Activated naive CD4-positive, alpha-beta T cell treated with anti-CD3 and anti-CD28 coated beads, Interleukin-2, amount 50 U/mL, for 72 hours (primary cell): ENCODE results near the gene TOP2A. TPM values are rescaled to one million over a fixed set of nuclear protein-coding genes. Genes with fewer than 3 reads are reported as not detected.

Source experiments
- ATAC-seq, 2 donors: fragments of 150-1000 bp; cut with Tn5 transposase; 2 replicates each; pipeline ENCODE4 v1.10.0; 2021; ENCODE audit warnings: mild to moderate bottlenecking in 2 of 2, moderate library complexity in 2 of 2
- DNase-seq, 2 donors: peaks; one replicate each; pipeline ENCODE4 v3.0.0; 2021 to 2022; ENCODE audit warnings: low spot score in 2 of 2
- H3K27ac Mint-ChIP-seq, 2 donors: one replicate each; pipeline ENCODE4 v1.8.0; 2022; ENCODE audit warnings: mild to moderate bottlenecking in 2 of 2, mixed read lengths in 2 of 2
- H3K36me3 Mint-ChIP-seq, 2 donors: one replicate each; pipeline ENCODE4 v1.8.0; 2022; ENCODE audit warnings: mixed read lengths in 2 of 2
- H3K9me3 Mint-ChIP-seq, 2 donors: one replicate each; pipeline ENCODE4 v1.8.0; 2022; ENCODE audit warnings: mixed read lengths in 2 of 2
- total RNA-seq, 2 donors: library from RNA; stranded (reverse); gene quantifications; one replicate each; pipeline ENCODE4 v1.2.3, GENCODE V29; 2022

TOP2A gene
- total RNA-seq, 2 donors from 2014 or later, result 283 to 508 TPM

DNA sequence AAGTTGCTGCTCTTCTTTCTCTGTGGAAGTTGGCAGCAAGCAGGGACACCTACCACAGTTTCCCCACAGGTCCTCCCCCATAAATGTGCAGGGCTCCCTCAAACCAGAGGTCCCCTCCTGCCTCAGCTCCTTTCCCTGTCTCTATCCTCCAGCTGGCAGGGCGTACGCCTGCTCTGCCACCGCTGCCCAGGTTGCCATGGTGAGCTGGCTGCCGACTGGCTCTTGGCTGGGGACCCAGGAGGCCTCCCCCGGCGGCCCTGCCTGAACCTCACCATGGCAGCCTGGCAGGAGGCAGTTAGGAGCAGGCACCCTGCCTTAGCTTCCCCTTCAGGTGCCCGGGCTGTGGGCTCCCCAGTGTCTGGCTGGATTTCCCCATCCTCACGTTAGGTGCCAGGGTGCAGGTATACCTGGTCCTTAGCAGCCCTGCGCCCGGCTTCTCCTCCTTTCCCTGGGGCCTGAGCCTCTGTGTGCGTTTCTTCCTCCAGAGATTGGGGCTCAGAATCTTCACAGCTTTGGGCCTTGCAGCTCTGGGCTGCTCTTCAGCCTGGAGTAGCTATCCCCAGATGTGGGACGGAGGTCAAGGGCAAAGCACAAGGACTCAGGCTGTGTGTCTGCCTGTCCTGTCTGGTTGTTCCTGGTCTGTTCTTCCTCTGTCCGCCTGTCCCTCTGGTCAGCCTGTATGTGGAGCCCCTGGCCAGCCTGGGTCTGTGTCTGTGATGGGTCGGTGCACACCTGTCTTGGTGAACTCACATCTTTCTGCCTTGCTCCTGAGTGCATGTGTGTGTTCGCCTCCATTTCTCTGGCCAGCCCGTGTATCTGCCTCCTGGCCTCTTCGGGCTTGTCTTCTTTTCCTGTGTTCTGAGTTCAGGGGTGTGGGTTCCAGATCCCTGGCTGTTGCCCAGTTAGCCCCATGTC lies 68.9 kb downstream of the TOP2A start:
- no peaks in the 10 kb centered on the region for H3K36me3 Mint-ChIP-seq
- no peak for DNase-seq
- peak overlapping the region; percentile 0 to 81 for H3K27ac Mint-ChIP-seq
- no peaks in the 10 kb centered on the region for H3K9me3 Mint-ChIP-seq
- no peak for ATAC-seq

DNA sequence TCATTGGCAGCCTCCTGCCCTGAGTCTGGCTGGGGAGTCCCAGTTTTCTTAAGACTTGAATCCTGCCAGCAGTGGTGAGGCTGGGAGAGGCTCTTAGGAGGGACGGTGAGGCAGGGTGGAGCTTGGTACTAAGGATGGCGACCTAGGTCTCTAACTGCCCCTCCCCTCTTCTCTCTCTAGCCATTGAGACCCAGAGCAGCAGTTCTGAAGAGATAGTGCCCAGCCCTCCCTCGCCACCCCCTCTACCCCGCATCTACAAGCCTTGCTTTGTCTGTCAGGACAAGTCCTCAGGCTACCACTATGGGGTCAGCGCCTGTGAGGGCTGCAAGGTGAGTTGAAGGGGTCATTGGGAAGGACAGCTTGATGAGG lies 69.6 kb downstream of the TOP2A start:
- Mint-ChIP-seq H3K36me3 (peaks cover 0 to 2% of the 10 kb centered on the region in 2 donors), H3K9me3 (no peaks in the 10 kb centered on the region), H3K27ac (no peak overlapping the region)
- ATAC-seq (no peak), DNase-seq (no peak)

DNA sequence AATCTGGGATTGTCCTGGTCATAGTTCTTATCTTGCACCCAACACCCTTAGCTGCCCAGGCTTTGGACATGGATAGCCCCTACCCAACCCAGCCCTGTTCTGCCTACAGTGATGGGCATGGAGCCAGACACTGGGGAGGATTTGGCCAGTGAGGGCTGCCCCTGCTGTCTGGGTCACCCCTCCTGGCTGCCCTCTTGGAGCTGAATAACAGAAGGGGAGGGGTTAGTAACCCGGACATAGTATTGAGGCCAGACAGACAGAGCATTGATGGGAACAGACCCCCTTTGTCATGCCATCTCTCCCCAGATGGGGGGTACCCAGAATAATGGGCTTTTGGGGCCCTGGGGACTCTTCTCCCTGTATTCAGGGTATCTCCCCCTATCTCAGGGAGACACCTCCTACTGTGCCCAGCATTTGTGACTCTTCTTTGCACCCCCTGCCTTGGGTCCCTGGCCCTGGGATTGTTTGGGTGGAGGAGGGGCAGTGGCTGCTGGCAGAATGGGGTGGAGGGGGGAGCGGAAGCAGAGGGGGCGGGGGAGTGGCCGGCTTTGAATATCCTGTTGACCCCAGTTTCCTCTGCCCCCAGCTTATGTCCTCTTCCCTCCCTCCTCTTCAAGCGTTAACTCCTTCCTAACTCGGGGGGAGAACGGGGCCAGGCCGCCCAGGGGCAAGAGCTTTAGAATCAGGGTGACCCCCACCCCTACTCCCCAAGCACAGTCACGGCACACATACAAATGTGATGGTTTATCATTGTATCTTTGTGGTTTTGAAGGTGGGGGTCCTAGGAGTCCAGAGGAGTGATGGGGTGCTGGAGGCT lies 70.2 kb downstream of the TOP2A start:
- ATAC-seq, result no peak
- no peaks in the 10 kb centered on the region for H3K9me3 Mint-ChIP-seq
- DNase-seq, result no peak
- H3K27ac Mint-ChIP-seq, result peak overlapping the region in 1 of 2 donors; percentile 42
- peaks cover 0 to 6% of the 10 kb centered on the region in 2 donors for H3K36me3 Mint-ChIP-seq

DNA sequence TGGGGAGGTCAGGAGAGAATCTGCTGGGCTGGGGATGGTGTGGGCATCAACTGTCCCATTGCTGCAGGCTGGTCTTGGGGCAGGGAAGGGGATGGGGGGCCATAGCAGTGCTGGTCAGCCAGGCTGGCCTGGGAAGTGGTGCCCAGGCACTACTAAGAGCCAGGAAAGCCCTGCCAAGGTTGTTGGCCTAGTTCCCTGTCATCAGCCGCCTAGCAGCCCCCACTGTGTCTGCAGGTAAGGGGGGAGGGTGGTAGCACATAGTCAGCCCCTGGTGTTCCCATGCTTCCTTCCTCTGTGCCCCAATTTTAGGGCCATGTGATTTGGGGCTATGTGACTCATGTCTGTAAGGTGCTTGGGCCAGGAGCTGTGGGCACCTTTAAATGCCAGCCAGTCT lies 70.9 kb downstream of the TOP2A start:
- DNase-seq (no peak), ATAC-seq (peak in 1 of 2 donors; percentile 27)
- H3K36me3 Mint-ChIP-seq, result peaks cover 0 to 6% of the 10 kb centered on the region in 2 donors
- peak overlapping the region in 1 of 2 donors; percentile 42 for H3K27ac Mint-ChIP-seq
- H3K9me3 Mint-ChIP-seq, result no peaks in the 10 kb centered on the region

DNA sequence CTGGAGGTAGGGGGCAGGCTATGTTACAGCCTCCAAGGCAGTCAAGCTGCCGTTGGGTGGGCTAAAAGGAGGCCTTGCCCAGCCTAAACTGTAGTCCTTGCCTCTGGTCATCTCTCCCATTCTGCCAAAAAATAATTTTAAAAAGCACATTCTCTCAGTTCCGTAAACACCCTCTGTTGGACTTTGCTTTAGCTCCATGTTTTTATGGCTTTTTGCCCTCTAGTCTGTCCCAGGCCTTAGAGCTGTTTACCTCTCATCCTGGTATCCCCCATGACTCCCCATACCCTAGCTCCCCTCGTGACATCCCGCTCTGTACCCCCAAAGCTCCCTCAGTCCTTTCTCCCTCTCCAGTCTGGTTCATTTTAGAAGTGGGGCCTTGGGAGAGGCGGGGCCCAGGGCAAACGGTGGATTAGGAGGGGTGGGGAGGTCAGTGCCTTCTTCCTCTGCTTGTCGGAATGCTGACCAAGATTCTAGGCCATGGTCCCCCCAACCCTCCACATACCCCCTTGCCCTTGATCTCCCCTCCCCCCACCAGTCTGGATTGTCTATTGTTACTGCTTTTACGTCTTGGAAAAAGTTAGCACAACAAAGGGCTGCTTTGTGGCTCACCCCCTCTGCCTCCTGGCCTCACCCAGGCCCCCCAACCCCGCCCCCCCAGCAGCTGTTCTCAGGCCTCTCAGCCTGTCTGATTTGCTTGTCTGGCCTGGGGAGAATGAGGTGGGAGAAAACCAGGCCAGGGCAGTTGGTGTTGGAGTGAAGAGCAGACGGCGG lies 71.5 kb downstream of the TOP2A start:
- Mint-ChIP-seq H3K36me3 (peaks cover 0 to 6% of the 10 kb centered on the region in 2 donors), H3K27ac (peak overlapping the region in 1 of 2 donors; percentile 42), H3K9me3 (no peaks in the 10 kb centered on the region)
- DNase-seq, result no peak
- ATAC-seq, result no peak

DNA sequence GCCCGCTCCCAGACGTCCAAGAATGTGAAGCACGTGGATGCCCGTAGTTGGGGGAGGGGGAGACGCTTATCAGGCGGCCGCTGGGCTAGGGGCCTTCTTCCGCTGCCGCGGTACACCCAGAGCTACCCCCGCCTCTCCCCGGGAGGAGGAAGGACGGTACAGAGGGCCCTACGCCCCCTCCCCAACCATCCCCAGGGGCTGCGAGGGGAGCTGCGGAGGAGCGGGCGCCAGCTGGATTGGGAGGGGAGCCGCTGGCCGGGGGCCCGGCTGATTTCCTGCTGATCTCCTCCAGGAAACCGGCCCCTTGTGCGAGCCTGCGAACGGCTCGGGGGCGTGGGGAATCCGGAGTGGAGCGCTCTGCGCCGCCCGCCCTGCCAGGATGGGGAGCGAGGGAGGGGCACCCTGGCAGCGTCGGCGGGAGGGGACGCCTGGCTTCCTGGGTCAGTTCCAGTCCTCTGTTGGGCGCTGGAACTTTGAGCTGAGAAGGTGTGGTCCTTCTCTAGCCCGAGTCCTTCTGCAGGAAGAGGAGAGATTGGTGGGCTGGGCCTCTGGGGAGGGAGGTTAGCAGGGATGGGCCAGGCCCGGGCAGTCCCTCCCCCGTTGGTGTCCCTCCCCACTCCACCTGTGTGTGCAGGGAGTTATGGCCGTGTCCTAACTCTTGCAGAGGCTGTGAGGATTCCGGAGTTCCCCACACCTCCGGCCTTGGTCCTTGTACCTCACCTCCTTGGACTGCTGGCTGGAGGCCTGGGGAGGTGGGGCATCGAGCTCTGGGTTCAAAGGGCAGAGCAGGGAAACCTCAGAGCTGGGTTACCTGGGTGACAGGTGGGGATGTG lies 72.3 kb downstream of the TOP2A start:
- H3K9me3 Mint-ChIP-seq, result no peaks in the 10 kb centered on the region
- DNase-seq (no peak), ATAC-seq (peak in 1 of 2 donors; percentile 14)
- H3K36me3 Mint-ChIP-seq, result peaks cover 0 to 6% of the 10 kb centered on the region in 2 donors
- no peak overlapping the region for H3K27ac Mint-ChIP-seq

DNA sequence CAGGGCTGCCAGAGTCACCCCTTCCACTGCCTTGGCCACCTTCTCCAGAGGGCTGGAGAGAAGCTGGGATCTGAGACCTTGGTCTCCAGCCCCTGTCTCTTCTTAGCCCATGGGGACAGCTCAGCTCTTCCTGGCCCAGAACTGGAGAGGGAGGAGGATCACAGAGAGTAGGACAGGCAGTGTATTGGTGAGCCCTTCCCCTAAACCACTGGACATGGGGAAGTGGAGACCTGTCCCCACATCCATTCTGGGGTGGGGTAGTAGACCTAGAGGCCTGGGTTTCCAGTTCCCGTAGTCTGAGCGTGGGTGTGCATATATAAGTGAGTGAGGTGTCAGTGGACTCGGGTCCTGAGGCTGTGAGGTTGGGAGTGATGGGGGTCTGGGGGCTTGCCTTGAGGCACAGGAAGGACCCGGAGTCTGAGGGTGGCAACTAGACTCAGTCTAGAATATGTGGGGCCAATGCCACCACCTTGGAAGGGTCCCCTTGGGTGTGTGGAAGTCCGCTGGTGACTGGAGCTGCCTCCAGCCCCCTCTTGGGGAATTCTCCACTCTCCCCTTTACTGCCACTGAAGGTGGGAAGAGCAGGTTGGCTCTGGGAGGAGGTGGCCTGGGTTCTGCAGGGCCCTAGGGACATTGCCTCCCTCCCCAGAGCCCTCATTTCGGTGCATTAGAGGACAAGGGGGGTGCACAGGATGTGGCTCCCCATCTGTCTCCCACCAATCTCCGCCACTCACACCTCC lies 73.1 kb downstream of the TOP2A start:
- no peaks in the 10 kb centered on the region for H3K9me3 Mint-ChIP-seq
- H3K27ac Mint-ChIP-seq, result no peak overlapping the region
- H3K36me3 Mint-ChIP-seq, result peaks cover 0 to 6% of the 10 kb centered on the region in 2 donors
- ATAC-seq, result no peak
- no peak for DNase-seq

DNA sequence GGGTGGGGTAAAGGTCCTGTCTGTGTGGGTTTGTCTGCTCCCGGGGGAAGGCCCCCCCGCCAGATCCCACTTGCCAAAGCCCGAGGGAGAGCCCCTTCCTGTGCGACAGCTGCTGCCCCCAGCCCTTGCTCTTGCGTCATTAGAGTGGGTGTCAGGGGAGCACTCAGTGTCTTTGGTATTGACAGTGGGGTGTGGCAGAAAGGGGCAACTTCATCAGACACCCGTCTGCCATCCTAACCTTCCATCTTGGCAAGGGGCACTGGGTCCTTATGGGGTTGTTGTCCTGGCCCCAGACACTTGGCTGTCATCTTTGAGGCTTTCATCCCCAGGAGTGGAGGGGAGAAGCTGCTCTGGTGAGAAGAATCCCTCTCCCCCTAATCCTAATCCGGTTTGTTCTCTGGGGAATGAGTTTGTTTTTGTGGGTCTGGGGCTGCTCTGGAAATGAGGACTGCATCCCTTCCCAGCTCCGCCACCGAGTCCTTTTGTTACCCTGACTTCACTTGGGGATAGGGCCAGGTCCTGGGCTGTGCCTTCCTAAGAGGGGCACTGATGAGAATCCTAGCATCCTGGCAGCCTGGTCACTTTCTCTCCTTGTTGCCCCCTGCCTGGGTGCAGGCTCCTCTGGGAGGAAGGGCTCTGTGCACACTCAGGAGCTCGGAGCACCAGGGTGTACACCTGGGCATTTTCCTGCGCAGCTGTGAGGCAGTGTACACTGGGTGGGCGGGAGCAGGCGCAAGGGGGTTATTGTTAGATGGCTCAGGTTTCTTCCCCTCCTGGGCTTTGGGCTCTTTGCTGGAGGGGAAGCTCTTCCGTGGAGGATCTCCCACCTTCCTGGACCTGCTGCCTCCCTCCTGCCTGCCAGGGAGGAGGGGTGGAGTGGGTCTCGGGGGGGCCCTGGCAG lies 74.2 kb downstream of the TOP2A start:
- ATAC-seq (no peak), DNase-seq (no peak)
- Mint-ChIP-seq H3K27ac (peak overlapping the region; percentile 50 to 71), H3K36me3 (peaks cover 0 to 6% of the 10 kb centered on the region in 2 donors), H3K9me3 (no peaks in the 10 kb centered on the region)

DNA sequence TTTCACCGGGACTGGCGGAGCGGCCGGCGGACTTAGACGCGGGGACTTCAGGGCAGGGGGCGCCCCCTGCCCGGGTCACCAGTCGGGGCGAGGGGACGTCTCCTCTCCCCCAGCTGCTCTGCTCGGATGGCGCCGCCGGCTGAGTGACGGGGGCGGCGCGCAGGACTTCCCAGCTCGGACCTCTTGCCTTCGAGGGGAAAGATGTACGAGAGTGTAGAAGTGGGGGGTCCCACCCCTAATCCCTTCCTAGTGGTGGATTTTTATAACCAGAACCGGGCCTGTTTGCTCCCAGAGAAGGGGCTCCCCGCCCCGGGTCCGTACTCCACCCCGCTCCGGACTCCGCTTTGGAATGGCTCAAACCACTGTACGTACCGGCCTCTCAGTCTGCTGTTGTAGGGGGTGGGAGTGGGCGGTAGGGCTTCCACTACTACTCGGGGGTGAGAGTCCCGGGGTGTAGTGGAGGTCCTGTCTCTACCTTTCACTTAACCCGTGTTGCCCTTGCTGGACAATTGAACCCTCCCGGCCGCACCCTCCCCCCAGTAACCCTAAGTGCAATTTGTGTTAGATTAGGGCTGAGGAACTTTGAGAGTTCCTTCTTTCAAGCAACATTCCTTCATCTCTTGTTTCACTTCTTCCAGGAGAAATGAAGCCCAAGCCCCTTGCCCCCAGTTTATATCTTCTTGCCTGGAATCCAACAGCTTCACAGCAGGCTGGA lies 75.0 kb downstream of the TOP2A start:
- Mint-ChIP-seq H3K36me3 (peaks cover 5 to 6% of the 10 kb centered on the region in 2 donors), H3K9me3 (no peaks in the 10 kb centered on the region), H3K27ac (peak overlapping the region; percentile 50 to 71)
- DNase-seq (no peak), ATAC-seq (no peak)

DNA sequence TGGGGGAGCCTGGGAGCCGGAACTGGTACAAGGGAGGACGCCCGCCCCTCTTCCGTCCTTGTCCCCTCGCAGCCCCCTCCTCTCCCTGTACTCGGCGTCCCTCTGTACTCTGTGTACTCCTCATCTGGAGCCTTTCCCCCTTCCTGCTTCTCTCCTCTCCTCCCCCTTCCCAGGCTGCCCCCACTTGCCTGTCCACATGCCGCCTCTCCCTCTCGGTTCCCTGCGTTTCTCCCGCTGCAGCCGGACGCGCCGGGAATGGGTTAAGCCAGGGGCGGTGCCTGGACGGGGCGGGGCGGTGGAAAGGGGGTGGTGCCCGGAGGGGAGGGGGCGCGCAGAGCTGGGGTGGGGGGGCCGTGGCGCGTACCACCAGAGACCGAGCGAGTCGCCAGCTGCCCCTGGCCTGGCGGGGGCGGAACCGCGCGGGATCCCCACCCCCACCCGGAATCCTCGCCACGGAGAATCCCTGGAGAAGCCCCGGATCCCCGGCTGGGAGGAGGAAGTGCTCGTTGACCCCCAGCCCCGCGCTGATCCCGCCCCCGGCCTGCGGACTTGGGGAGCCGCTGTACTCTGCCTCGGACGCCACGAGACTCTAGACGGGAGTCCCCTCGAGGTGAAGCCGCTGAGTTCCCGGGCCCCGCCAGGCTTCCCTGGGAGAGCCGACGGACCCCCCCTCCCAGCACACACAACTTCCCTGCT lies 75.7 kb downstream of the TOP2A start:
- no peak for ATAC-seq
- H3K36me3 Mint-ChIP-seq, result peaks cover 6 to 7% of the 10 kb centered on the region in 2 donors
- no peaks in the 10 kb centered on the region for H3K9me3 Mint-ChIP-seq
- H3K27ac Mint-ChIP-seq, result peak overlapping the region in 1 of 2 donors; percentile 71
- no peak for DNase-seq

DNA sequence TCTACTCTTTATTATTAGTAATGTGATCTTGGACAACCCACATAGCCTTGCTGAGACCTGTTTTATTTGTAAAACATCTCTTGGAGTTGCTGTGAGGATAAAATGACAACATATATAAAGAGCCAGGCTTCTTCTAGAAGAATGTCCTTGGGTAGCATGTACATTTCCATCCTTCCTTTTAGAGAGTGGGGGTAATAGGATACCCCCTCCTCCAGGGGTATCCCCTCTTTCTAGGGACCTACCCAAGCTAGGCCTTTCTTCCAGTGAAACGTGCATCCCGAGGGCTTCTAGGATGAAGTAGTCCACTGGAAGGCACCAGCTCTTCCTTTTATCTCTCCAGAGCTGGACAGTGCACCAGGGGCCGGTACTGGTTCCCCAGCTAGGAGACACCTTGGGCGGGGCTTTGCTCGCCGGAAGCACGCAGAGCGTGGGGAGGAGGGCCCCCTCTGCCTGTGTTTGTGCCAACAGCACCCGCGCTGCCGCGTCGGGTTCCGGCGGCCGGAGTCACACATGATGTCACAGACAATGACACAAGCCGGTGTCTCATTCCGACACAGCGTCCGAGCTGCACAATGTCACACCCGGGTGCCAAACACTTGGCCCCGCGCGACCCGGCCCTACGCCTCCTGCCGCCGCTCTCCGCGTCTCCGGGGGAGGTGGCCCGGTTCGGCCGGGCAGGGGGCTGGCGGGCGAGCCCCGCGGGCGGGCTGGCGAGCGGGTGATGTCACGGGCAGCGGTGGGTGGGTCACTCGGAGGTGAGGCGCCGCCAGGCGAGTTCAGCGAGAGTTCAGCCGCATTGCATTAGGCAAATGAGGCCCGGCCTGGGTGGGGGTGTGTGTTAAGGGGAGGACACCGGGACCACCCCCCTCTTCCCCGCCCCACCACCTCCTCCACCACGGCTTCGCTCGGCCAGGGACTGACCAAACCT lies 76.6 kb downstream of the TOP2A start:
- peak overlapping the region in 1 of 2 donors; percentile 52 for H3K27ac Mint-ChIP-seq

DNA sequence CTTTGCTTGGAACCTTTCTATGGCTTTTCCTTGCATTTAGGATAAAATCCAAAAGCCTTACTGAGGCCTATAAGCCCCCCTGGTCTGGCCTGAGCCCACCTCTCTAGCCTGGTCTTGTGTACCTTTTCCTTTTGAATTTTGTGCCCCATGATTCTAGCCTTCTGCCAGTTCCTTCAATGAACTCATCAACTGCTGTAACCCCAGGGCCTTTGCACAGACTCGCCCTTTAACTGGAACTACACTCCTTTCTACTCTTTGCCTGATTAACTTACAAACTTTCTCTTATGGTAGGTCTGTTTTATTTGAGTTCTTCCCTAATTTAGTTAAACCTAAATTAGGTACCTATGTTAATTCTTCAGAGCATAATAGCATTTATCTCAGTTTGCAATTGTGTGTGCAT lies 77.4 kb downstream of the TOP2A start:
- peaks cover 6 to 7% of the 10 kb centered on the region in 2 donors for H3K36me3 Mint-ChIP-seq
- ATAC-seq, result no peak

More for the DNA sequence above, 76.6 kb downstream of the TOP2A start:
- peaks cover 6 to 7% of the 10 kb centered on the region in 2 donors for H3K36me3 Mint-ChIP-seq
- ATAC-seq (peak; percentile 83 to 89), DNase-seq (peak; percentile 78 to 84)
- H3K9me3 Mint-ChIP-seq, result no peaks in the 10 kb centered on the region

More for the DNA sequence above, 77.4 kb downstream of the TOP2A start:
- H3K27ac Mint-ChIP-seq, result peak overlapping the region; percentile 5 to 52
- no peaks in the 10 kb centered on the region for H3K9me3 Mint-ChIP-seq
- no peak for DNase-seq
